T-helper 1 cell (primary cell): ENCODE measurements around the gene CD276.

ENCODE experiments used
- DNase-seq, 5 donors: peaks; one replicate each; pipeline ENCODE4 v3.0.0-alpha.2; 2012 to 2020

The CD276 gene

GRCh38 chr15:73748730-73749129, 64.5 kb downstream of the CD276 start:
- DNase-seq = no peak

DNA sequence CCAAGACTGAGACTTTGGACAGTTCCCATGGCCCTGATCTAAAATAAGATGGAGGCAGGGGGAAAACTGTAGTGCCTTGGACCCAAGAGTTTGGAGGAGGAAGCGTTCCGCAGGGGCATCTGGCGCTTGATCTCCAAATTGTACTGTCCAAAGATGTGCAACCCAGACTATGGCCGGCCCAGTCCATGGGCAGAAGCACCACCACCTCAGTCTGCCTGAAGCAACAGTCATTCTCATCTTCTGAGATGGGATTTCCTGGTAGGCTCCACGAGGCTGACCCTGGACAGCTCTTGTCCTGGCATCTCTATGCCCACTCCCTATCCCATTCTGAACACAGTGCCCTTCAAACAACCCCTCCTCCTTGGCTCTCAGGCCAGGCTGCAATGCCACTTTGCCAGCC, 65.3 kb downstream of the CD276 start:
- DNase-seq = no peak

- no peak for DNase-seq
Measured at GRCh38 chr15:73749971-73750370, 65.8 kb downstream of the CD276 start.

GRCh38 chr15:73750438-73750837, 66.3 kb downstream of the CD276 start:
- DNase-seq = no peak

GRCh38 chr15:73750951-73751350, 66.8 kb downstream of the CD276 start:
- DNase-seq = no peak

DNA sequence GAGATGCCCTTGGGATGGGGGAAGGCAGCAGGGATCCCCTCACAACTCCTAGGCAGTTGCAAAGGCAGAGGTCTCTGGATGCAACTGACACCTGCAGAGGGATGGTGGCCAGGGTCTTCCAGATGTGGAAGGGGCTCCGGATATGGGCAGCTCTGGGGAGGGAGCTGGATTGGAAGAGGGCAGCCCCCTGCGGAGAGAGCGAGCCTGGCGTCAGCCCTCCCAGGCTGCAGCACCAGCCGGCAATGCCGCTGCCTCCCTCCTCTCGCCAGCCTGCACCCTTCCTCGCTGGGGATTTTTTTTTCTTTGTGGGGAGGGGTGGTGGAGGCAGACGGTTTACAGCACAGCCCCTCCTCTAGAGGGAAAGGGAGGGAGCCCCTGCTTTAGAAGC, 67.3 kb downstream of the CD276 start:
- DNase-seq = no peak

- DNase-seq = no peak
Measured at GRCh38 chr15:73751899-73752805, 68.0 kb downstream of the CD276 start.

DNA sequence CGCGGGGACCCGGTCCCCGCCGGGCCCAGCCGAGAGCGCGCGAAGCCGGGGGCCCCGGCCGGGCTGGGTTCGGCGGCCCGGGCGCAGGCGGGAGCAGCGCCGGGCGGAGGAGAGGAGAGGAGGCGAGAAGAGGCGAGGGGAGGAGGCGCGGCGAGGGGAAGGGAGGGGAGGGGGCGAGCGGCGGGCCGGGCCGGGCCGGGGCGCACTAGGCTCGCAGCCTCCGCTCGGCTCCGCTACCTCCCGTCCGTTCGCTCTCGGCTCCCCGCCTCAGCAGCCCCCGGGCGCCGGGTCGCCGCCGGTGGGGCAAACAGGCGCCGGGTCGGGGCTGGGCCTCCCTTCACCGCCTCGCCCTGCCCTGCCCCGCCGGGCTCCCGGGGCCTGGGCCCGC, 68.6 kb downstream of the CD276 start:
- no peak for DNase-seq

DNA sequence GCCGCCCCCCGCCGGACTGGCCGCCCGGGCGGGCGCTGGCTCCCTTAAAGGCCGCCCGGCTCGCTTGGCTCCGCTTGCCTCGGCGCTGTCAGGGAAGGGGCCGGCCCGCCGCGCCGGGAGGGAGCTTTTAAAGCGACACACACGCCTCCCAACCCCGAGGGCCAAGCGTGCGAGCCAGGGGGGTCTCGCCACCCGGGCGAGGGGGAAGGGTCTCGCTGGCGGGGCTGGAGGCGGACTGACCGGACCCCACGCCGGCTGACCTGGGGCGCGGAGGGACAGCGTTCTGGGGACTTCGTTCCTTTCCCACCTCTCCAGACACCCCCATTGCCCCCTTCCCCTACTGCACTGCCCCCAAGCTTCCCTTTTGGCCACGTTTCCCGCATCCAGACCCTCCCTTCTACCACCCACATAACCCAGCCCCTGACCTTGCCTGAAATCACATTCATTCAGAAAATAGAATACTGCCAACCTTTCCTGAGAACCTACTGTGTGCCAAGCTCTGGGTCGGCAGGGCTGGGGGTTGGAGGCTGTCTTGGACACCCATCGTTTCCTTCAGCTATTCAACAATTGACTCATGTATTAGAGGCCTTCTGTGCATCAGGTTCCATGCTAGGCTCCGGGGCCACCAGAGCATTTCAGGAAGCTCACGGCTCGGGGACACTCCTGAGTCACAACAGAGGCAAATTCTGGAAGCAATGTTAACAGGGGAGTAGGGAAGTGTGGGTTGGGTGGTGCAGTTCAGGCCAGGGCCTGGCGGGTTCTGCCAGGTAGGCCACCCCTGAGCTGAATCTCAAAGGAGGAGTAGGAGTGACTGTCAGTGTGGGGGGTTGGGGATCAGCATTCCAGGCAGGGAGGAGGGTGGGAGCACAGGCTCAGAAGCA, 69.3 kb downstream of the CD276 start, which contains the start of gene INSYN1:
TSS of gene INSYN1 (minus strand) at position 102 of the 881 bp plus-strand sequence. CDS start 2,221 bp downstream, outside the sequence.
- no peak for DNase-seq

- DNase-seq = no peak
Measured at GRCh38 chr15:73754461-73754860, 70.3 kb downstream of the CD276 start.

DNA sequence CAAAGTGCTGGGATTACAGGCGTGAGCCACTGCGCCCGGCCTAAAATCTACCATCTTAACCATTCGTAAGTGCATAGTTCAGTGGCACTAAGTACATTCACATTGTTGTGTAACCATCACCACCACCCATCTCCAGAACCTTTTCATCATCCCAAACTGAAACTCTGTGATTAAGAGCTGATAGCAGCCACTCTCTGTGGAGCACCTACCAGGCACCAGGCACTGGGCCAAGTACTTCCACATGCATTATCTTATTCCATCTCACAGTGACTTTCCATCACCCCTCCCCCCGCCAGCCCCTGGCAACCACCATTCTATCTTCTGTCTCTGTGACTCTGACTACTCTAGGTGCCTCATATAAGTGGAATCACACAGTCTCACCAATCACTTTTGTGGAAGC, 71.3 kb downstream of the CD276 start:
- DNase-seq = no peak

DNA sequence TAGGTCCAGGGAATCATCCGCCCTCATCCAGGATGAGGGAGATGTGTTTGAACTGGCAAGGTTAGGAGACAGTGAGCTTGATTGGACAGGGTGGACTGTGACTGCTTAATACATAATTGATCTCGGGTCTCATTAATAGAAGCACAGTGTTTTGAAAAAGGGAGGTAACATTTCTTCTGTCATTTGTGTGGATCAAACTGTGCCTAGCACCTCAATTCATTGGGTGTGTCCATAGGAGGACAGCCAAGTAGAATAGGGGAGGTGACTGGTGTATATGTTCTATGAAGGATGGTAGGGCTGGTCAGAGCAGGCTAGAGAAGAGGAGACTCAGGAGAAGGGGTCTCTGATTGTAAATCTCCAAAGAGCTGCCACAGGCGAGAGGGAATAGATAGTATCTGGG, 71.8 kb downstream of the CD276 start:
- DNase-seq = no peak

DNA sequence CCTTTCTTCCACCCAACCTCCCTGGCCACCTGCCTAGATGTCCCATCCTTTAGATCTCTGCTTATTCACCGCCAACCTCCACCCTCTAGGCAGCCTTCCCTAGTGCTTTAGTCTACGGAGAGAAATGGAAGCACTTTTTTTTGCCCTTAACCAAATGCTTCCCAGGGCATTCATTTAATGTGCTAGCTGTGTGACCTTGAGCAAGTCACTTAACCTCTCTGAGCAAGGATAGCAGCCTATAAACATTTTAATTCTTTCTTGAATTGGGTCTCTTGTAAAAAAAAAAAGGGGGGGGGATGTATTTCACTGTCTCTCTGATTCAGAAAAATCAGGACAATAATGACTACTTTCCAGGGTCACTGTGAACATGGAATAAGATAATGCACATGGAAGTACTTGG, 72.2 kb downstream of the CD276 start:
- DNase-seq = no peak

GRCh38 chr15:73756947-73757513, 72.8 kb downstream of the CD276 start:
- DNase-seq = no peak

DNA sequence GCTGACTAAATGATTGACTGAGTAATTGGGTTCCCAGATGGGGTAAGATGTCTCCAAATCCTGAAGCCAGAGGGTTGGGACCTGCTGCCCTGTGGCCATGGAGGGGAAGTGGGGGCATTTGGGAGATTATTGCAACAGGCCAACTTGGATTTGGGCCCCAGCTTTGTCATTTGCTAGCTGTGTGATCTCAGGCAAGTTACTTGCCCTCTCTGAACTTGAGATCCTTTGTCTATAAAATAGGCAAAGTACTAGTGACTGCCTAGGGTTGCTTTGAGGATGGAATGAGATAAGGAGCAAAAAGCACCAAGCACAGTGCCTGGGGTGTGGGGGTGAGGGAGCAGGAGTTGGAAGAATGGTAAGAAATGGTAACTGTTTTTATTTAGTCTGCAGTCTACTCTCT, 73.4 kb downstream of the CD276 start:
- DNase-seq = no peak

DNA sequence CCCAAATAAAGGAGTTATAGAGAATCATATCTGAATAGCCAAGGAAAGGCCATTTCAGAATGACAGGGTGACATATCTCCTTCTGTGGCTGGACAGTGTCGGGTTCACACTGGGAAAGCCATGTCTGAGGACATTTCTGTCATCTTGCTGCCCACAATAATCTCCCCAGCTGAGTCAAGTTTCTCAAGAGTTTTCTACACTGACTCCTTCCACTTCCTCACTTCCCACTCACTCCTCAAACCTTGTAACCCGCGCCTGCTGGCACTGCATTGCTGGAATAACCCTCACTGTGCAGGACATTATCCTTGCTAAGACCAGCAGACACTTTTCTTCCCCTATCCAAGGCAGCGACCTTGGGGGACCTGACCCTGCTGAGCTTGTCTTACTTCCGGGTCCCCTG, 74.3 kb downstream of the CD276 start:
- DNase-seq = no peak

DNA sequence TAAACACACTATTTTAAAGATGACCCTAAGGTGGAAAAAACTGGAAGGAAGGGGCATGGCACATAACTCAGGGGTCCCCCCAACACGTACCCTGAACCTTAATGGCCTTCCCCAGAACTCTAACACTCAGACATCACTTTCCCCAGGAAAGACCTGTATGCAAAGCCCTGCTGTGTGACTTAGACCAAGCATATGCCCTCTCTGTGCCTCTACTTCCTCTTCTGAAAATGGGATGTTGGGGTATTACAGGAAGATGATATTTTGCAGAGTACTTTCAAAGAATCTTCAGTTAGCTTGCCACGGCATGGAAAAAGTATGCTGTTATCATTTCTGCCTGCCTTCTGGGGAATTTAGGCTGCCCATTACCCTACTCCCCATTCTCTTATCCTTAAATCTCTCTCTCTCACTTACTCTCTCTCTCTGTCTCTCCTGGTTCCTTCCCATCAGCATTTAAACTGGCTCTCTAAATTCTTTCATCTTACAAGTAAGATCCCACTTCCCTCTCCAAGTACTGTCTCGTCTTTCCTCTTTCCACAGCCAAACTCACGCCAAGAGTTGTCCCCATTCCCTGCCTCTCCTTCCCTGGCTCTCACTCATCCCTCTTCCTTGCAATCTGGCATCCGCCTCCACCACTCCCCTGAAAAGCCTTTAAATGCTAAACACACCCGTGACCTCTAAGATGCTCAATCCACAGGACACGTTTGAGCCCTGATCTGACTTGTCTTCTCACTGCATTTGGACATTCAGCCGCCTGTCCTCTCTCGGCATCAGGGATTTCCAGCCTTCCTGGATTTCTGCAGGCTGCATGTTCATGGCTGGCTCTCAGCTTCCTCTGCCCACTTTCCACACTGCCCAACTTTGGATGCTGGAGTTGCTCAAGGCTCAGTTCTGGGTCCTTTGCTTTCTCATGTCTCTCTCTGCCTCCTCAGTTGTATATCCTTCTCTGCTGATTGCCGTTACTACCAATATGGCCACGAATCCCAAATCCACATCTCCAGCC, 76.4 kb downstream of the CD276 start:
- no peak for DNase-seq

- no peak for DNase-seq
Measured at GRCh38 chr15:73763931-73764330, 79.7 kb downstream of the CD276 start.
